Type B pancreatic cell (in vitro differentiated cells): ENCODE measurements around the gene SDK1. TPM values are rescaled to one million over a fixed set of nuclear protein-coding genes. Genes with fewer than 3 reads are reported as not detected.

Experiments
- DNase-seq: peaks from one replicate; pipeline ENCODE4 v3.0.0; 2021; ENCODE audit warnings: mixed read lengths; ENCODE audit not compliant: unreplicated experiment; ENCODE audit errors: extremely low spot score
- H3K27ac Mint-ChIP-seq: 2 replicates; pipeline ENCODE4 v1.8.0; 2021; ENCODE audit warnings: mild to moderate bottlenecking, mixed read lengths
- H3K27me3 Mint-ChIP-seq: 2 replicates; pipeline ENCODE4 v1.8.0; 2021; ENCODE audit warnings: mixed read lengths
- H3K36me3 Mint-ChIP-seq: 2 replicates; pipeline ENCODE4 v1.8.0; 2021; ENCODE audit warnings: mixed read lengths
- H3K4me1 Mint-ChIP-seq: one replicate; pipeline ENCODE4 v1.8.0; 2021; ENCODE audit warnings: mixed read lengths; ENCODE audit not compliant: unreplicated experiment
- H3K4me3 Mint-ChIP-seq: 2 replicates; pipeline ENCODE4 v1.8.0; 2021; ENCODE audit warnings: mild to moderate bottlenecking, mixed read lengths
- H3K9me3 Mint-ChIP-seq: 2 replicates; pipeline ENCODE4 v1.8.0; 2021; ENCODE audit warnings: mixed read lengths
- CTCF ChIP-seq: fragments of 200-600 bp; sonication (generic); conservative IDR thresholded peaks from 2 replicates; pipeline ENCODE4 v1.5.0; 2021; ENCODE audit warnings: antibody characterized with exemption, mild to moderate bottlenecking
- total RNA-seq: library from RNA; stranded (reverse); gene quantifications from 2 replicates; pipeline ENCODE4 v1.2.1, GENCODE V29; 2021; ENCODE audit warnings: low replicate concordance

The SDK1 gene
- total RNA-seq, 1 donor from 2014 or later: 26.1 TPM

GRCh38 chr7:3397324-3397723, 96.3 kb downstream of the SDK1 start:
- Mint-ChIP-seq H3K4me1 (no peaks in the 10 kb centered on the region), H3K27me3 (peaks cover 27% of the 10 kb centered on the region), H3K9me3 (peaks cover 13% of the 10 kb centered on the region), H3K36me3 (peaks cover 3% of the 10 kb centered on the region), H3K4me3 (no peak overlapping the region), H3K27ac (no peak overlapping the region)
- DNase-seq: no peak
- no peak for TF ChIP-seq CTCF

GRCh38 chr7:3399858-3400257, 98.8 kb downstream of the SDK1 start:
- no peak for DNase-seq
- Mint-ChIP-seq H3K27ac (no peak overlapping the region), H3K27me3 (peaks cover 31% of the 10 kb centered on the region), H3K36me3 (peaks cover 3% of the 10 kb centered on the region), H3K4me3 (no peak overlapping the region), H3K4me1 (peaks cover 4% of the 10 kb centered on the region), H3K9me3 (peaks cover 13% of the 10 kb centered on the region)
- peak; percentile 60 for TF ChIP-seq CTCF

- H3K27ac Mint-ChIP-seq: no peak overlapping the region
- no peak for TF ChIP-seq CTCF
- DNase-seq: no peak
- H3K4me3 Mint-ChIP-seq: no peak overlapping the region
- H3K36me3 Mint-ChIP-seq: peaks cover 3% of the 10 kb centered on the region
- H3K27me3 Mint-ChIP-seq: peaks cover 48% of the 10 kb centered on the region
- peaks cover 4% of the 10 kb centered on the region for H3K9me3 Mint-ChIP-seq
- peaks cover 11% of the 10 kb centered on the region for H3K4me1 Mint-ChIP-seq
Observed at GRCh38 chr7:3404501-3404900, 103.4 kb downstream of the SDK1 start.

- no peak for TF ChIP-seq CTCF
- Mint-ChIP-seq H3K27me3 (peaks cover 48% of the 10 kb centered on the region), H3K36me3 (no peaks in the 10 kb centered on the region), H3K9me3 (no peaks in the 10 kb centered on the region), H3K27ac (no peak overlapping the region), H3K4me3 (no peak overlapping the region), H3K4me1 (peaks cover 11% of the 10 kb centered on the region)
- no peak for DNase-seq
Observed at GRCh38 chr7:3408814-3409595, 108.0 kb downstream of the SDK1 start.

GRCh38 chr7:3412871-3413270, 111.8 kb downstream of the SDK1 start:
- H3K4me3 Mint-ChIP-seq: no peak overlapping the region
- no peaks in the 10 kb centered on the region for H3K36me3 Mint-ChIP-seq
- TF ChIP-seq CTCF: no peak
- H3K27ac Mint-ChIP-seq: no peak overlapping the region
- H3K9me3 Mint-ChIP-seq: no peaks in the 10 kb centered on the region
- DNase-seq: no peak
- peaks cover 38% of the 10 kb centered on the region for H3K27me3 Mint-ChIP-seq
- H3K4me1 Mint-ChIP-seq: peaks cover 19% of the 10 kb centered on the region
